Stomach (tissue), 9 donors: ENCODE results near the gene ZBTB2. TPM values are rescaled to one million over a fixed set of nuclear protein-coding genes. Genes with fewer than 3 reads are reported as not detected.

Source experiments
- DNase-seq, 2 donors: peaks; one replicate each; pipeline versions ENCODE4 v3.0.0 to v3.0.0-alpha.2; 2013 to 2019
- H3K27ac ChIP-seq, 5 donors: fragments of 200-600 bp in 4 of 5; sonication (generic) in 4 of 5; one replicate each; pipeline ENCODE4 v1.5.1; 2013 to 2019; ENCODE audit warnings: mild to moderate bottlenecking in 1 of 5, moderate library complexity in 1 of 5
- H3K27me3 ChIP-seq, 3 donors: fragments of 200-600 bp; sonication (generic); one replicate each; pipeline ENCODE4 v1.5.1; 2017 to 2019; ENCODE audit warnings: mixed run types in 1 of 3
- H3K36me3 ChIP-seq, 4 donors: fragments of 200-600 bp; sonication (generic); 1 replicate in 3 of 4; 2 replicates in 1 of 4; pipeline ENCODE4 v1.5.1; 2016 to 2019
- H3K4me1 ChIP-seq, 4 donors: fragments of 200-600 bp; sonication (generic); one replicate each; pipeline ENCODE4 v1.5.1; 2016 to 2019
- H3K4me3 ChIP-seq, 4 donors: fragments of 200-600 bp; sonication (generic) in 3 of 4; one replicate each; pipeline ENCODE4 v1.5.1; 2016 to 2019; ENCODE audit warnings: mild to moderate bottlenecking in 1 of 4
- H3K9me3 ChIP-seq, 4 donors: fragments of 200-600 bp; sonication (generic); one replicate each; pipeline ENCODE4 v1.5.1; 2016 to 2019
- EP300 ChIP-seq: sonication (generic); formaldehyde crosslinking; IDR thresholded peaks from one replicate; pipeline ENCODE4 v1.6.1; 2017; ENCODE audit warnings: antibody characterized with exemption
- POLR2A ChIP-seq, 4 donors: fragments of 450-650 bp; IDR thresholded peaks; one replicate each; pipeline ENCODE4 v1.6.1; 2016; ENCODE audit warnings: antibody characterized with exemption in 4 of 4, control low read depth in 2 of 4, mild to moderate bottlenecking in 1 of 4, moderate library complexity in 1 of 4
- POLR2AphosphoS5 ChIP-seq, 3 donors: sonication (generic); formaldehyde crosslinking; IDR thresholded peaks; one replicate each; pipeline ENCODE4 v1.6.1; 2016; ENCODE audit warnings: antibody characterized with exemption in 3 of 3
- WGBS, 5 donors: extraction: QIAGEN DNeasy Blood & Tissue Kit in 3 of 5; methylation state at CpG; one replicate each; pipeline versions ENCODE4 v1.1.5 to v1.1.7; 2013 to 2018; 5-methylcytosine and 5-hydroxymethylcytosine counted together
- intact Hi-C: fragments of 100-400 bp; cut with DNase I; formaldehyde crosslinking; loops from one replicate; pipeline ENCODE4 v1.15.1; 2023; ENCODE audit warnings: low total_unique reads
- polyA plus RNA-seq, 3 donors: library from polyadenylated mRNA; stranded (reverse); fragments of 200-250 nt; gene quantifications; one replicate each; pipeline ENCODE4 v1.2.3, GENCODE V29; 2013
- total RNA-seq, 5 donors: library from RNA; depleted of rRNA; stranded (reverse); fragments of >200 nt; gene quantifications; one replicate each; pipeline versions ENCODE4 v1.1.0 to v1.2.3, GENCODE V29; 2014 to 2016
- TF ChIP-seq, protein P1 (sequence below), 7 experiments: fragments of 450-650 bp in 4 of 7; fragments of 200-600 bp in 3 of 7; sonication (generic) in 3 of 7; IDR thresholded peaks; one replicate each; pipeline ENCODE4 v1.5.1; 2016 to 2019; ENCODE audit warnings: antibody characterized with exemption in 7 of 7, control low read depth in 2 of 7, mild to moderate bottlenecking in 1 of 7
- donor health status: healthy with polysubstance abuse.
- donor health status: Bipolar disorder and iron deficiency.
- donor health status: healthy.

ZBTB2 gene
- total and polyA plus RNA-seq, 8 donors: 0.89 to 19.1 (median 7.5) TPM

DNA sequence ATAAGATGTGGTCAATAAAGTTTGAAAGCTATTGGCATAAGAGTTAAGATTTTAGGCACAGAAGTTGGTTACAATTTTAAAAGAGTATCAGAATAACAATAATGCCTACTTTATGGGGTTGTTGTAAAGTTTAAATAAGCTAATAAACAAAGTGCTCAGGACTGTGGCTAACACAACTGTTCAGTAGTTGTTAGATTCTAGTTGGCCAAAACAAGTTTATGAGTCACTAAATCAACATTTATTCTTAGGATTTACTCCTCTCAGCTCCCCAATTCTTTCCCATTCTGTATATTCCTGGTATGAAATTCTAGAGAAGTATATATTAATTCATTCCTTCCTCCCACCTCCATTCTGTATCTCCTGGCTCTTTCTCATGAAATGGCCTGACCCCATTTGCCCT lies 46.0 kb upstream of the ZBTB2 start:
- Histone ChIP-seq H3K27me3 (no peaks in the 10 kb centered on the region), H3K4me3 (no peak overlapping the region), H3K9me3 (no peaks in the 10 kb centered on the region), H3K27ac (no peak overlapping the region), H3K36me3 (peaks cover 0 to 13% (median 9%) of the 10 kb centered on the region in 4 donors), H3K4me1 (peaks cover 0 to 33% (median 17%) of the 10 kb centered on the region in 4 donors)
- TF ChIP-seq POLR2A (IDR thresholded peaks at IDR 0.05) (no peak), POLR2AphosphoS5 (IDR thresholded peaks at IDR 0.05) (no peak), EP300 (no peak)
- TF ChIP-seq, protein P1, sequence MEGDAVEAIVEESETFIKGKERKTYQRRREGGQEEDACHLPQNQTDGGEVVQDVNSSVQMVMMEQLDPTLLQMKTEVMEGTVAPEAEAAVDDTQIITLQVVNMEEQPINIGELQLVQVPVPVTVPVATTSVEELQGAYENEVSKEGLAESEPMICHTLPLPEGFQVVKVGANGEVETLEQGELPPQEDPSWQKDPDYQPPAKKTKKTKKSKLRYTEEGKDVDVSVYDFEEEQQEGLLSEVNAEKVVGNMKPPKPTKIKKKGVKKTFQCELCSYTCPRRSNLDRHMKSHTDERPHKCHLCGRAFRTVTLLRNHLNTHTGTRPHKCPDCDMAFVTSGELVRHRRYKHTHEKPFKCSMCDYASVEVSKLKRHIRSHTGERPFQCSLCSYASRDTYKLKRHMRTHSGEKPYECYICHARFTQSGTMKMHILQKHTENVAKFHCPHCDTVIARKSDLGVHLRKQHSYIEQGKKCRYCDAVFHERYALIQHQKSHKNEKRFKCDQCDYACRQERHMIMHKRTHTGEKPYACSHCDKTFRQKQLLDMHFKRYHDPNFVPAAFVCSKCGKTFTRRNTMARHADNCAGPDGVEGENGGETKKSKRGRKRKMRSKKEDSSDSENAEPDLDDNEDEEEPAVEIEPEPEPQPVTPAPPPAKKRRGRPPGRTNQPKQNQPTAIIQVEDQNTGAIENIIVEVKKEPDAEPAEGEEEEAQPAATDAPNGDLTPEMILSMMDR (IDR thresholded peaks at IDR 0.05): no peak
- intact Hi-C loops: no loop called here
- DNase-seq: no peak

DNA sequence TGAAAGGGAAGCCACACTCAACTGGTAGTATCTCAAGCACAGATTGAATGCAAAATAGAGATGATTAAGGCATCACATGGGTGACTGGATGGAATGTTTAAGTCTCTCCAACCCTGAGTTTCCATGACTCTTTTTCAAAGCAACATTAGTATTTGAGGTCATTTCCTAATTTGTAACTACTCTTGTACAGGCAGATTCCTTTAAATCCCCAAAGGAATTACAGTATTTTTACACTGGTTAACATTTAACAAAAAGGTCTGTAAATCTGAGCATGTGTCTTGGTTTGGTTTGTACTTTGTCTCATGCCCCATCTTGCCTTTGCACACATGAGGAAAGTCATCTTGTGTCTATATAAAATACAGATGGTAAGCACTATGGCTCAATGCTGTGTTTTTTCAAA lies 45.4 kb upstream of the ZBTB2 start:
- H3K27ac ChIP-seq: no peak overlapping the region
- H3K4me1 ChIP-seq: peaks cover 0 to 29% (median 17%) of the 10 kb centered on the region in 4 donors
- H3K27me3 ChIP-seq: no peaks in the 10 kb centered on the region
- TF ChIP-seq POLR2AphosphoS5 (IDR thresholded peaks at IDR 0.05): no peak
- no peak for TF ChIP-seq POLR2A (IDR thresholded peaks at IDR 0.05)
- TF ChIP-seq, protein P1 (IDR thresholded peaks at IDR 0.05): no peak
- TF ChIP-seq EP300: no peak
- peaks cover 0 to 19% (median 15%) of the 10 kb centered on the region in 4 donors for H3K36me3 ChIP-seq
- intact Hi-C loops: no loop called here
- DNase-seq: no peak
- no peak overlapping the region for H3K4me3 ChIP-seq
- H3K9me3 ChIP-seq: no peaks in the 10 kb centered on the region

DNA sequence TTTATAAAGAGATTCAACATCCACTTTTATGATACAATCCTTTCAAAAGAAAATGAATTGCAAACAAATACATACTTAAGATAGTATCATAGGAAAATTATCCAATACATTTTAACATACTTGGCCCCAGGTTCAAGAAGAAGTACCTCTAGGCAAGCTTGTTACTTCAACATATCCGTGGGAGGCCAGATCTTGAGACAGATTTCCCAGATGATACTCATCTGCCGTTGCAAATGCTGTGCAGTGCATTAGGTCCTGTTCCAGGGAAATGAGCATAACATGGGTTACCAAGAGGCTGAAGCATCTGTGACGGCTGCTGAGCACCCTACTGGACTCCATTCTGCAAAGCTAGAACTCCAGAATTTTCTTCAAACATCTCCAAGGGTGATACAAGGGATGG lies 44.9 kb upstream of the ZBTB2 start:
- intact Hi-C loops: no loop called here
- TF ChIP-seq EP300 (no peak), POLR2AphosphoS5 (IDR thresholded peaks at IDR 0.05) (no peak), POLR2A (IDR thresholded peaks at IDR 0.05) (no peak)
- TF ChIP-seq, protein P1 (IDR thresholded peaks at IDR 0.05): no peak
- Histone ChIP-seq H3K36me3 (peaks cover under 1 to 24% (median 20%) of the 10 kb centered on the region in 4 donors), H3K27me3 (no peaks in the 10 kb centered on the region), H3K9me3 (no peaks in the 10 kb centered on the region), H3K4me3 (no peak overlapping the region), H3K4me1 (peaks cover 0 to 24% (median 13%) of the 10 kb centered on the region in 4 donors), H3K27ac (no peak overlapping the region)
- DNase-seq: no peak
- WGBS, 5 donors: 67 to 86% (median 83%) methylated on average over 3 of the region's 3 CpGs

DNA sequence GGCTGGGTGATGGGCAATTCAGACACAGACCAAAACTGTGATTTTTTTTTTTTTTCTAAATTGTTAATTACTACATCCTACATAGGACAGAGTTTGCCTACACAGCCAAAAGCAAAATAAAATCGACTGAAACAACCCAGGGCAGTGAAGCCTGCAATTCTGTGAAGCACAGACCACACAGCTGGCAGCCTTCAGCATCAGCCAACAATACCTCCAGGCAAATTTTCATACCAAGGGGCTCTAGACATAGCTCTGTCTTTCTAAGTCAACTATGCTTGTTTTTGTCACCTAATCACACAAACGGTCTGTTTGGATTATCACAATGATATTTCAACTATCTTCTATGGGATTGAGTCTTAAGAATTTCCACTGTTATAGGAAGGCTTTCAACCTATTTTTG lies 43.0 kb upstream of the ZBTB2 start:
- no peak for DNase-seq
- Histone ChIP-seq H3K27ac (no peak overlapping the region), H3K4me3 (no peak overlapping the region), H3K36me3 (peaks cover 5 to 43% (median 38%) of the 10 kb centered on the region in 4 donors), H3K4me1 (peaks cover 0 to 15% (median 6%) of the 10 kb centered on the region in 4 donors), H3K9me3 (no peaks in the 10 kb centered on the region), H3K27me3 (no peaks in the 10 kb centered on the region)
- WGBS, 5 donors: 43 to 78% (median 50%) methylated on average over 2 of the region's 2 CpGs
- TF ChIP-seq POLR2A (IDR thresholded peaks at IDR 0.05) (no peak), POLR2AphosphoS5 (IDR thresholded peaks at IDR 0.05) (no peak), EP300 (no peak)
- TF ChIP-seq, protein P1 (IDR thresholded peaks at IDR 0.05): no peak
- intact Hi-C loops: no loop called here
